HG02973 (cell line): ENCODE results near the gene ZNF76.
"Not testable (repeated sequence)": the region's sequence is repeated elsewhere in the genome, so short reads cannot be mapped to it uniquely, and the experiment has no call there.

Source experiments
- ATAC-seq: cut with Tn5 transposase; IDR thresholded peaks from one replicate; pipeline ENCODE4 v1.9.1; 2021; ENCODE audit warnings: moderate library complexity; ENCODE audit not compliant: unreplicated experiment

The ZNF76 gene

DNA sequence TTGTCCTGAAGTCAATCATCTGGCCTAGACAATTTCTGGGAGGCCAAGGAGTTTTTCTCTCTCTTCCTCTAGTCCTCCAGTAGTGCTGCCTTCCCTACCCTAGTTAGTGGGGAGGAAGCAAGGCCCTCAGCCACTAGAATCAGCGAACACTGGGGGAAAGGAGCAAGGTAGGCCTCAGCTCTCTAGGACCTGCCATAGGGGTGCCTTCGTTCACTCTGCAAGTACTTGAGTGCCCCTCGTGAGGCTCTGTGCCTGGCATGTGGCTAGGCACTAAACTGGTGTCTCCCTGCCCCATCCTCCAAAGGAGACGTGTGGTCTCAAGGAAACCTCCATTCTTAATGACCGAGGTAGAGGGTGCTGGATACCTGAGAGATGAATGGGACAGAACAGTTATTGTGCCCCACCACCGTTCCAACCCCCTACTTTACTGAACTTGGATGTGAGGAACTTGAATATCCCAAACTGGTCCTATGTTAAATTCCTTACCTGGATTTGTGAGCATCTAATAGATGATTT is 39.1 kb downstream of the ZNF76 start:
- no peak for ATAC-seq

DNA sequence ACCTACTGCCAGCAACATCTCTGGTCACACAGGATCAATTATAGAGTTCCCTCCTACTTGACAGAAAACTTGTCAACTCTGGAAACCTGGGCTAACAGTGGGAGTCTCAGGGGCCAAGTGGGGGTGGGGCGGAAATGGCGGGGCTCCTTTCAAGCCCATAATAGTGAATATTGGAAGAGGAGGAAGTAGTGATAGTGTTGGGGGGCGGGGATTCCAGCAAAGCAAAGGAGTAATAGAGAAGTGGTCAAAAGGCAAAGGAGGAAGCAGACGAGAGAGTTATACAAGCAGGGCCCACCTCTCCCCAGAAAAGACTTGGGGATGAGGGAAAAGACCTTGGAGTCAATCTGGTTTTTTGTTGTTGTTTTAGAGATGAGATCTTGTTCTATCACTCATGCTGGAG is 40.1 kb downstream of the ZNF76 start:
- no peak for ATAC-seq

DNA sequence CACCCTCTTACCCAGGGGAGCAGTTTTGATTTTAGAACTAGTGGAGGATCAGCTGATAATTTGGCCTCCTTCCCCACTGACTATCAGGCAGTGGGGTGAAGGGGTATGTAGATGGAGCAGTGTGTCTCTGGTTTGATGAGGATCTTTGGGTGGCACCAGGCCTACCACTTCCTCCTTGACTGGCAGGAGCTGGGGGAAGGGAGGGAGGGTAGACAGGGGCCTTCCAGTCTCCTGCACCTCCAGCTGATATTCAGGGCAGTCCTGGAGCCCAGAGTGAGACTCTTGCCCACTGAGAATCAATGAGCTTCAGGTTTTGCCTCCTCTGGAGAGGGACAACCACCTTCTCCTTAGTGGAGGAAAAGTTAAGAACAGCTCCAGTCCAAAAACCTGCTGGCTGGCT is 41.3 kb downstream of the ZNF76 start:
- ATAC-seq = no peak

DNA sequence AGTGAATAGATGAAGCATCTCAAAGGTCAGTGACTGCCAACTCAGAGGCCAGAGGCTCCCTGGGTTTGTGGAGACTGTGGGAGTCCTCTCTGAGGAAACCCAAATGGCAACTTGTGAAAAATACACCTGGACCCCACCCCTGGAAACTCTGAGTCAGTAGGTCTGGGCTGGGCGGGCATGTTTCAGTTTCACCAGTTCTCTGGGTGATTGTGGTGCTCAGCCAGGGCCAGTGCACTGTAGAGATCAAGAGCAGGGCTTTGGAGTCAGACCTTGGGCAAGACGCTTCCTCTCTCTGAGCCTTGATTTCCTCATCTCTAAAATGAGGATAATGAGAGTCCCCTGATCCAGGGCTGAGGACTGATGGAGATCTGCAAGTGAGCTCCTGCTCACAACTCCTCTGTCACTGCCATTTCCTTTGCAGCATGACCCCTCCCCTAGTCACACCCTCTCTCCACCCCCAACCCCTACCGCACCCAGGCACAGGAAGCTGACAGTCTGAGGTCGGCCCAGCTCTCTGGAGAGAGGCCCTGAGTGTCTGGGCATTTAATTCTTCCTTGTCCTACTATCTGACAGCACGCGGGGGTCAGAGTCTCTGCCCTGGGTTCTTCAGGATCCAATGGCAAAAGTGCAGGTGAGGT is 43.2 kb downstream of the ZNF76 start:
- peak; percentile 64 for ATAC-seq

DNA sequence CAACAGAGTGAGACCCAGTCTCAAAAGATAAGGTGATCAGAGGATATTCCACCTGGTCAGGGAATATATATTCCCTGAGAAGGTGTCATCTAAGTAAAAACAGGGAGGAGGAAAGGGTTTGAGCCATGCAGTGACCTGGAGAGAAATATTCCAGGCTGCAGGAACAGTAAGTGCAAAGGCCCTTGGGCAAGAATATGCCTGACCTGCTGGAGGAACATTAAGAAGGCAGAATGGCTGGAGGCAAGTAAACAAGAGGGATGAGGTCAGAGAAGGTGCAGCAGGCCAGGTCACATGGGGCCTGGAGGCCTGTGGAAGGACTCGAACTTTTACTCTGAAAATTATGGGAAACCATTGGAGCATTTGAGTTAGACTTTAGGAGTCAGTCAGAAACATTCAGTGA is 44.8 kb downstream of the ZNF76 start:
- ATAC-seq = no peak

DNA sequence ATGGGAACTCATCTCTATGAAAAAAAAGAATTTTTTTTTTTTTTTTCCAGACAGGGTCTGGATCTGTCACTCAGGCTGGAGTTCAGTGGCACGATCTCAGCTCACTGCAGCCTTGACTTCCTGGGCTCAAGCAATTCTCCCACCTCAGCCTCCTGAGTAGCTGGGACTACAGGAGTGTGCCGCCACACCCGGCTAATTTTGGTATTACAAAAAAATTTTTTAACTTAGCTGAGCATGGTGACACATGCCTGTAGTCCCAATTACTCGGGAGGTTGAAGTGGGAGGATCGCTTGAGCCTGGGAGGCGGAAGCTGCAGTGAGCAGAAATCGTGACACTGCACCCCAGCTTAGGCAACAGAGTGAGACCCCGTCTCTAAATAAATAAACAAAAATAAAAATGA is 45.6 kb downstream of the ZNF76 start:
- ATAC-seq = no peak

DNA sequence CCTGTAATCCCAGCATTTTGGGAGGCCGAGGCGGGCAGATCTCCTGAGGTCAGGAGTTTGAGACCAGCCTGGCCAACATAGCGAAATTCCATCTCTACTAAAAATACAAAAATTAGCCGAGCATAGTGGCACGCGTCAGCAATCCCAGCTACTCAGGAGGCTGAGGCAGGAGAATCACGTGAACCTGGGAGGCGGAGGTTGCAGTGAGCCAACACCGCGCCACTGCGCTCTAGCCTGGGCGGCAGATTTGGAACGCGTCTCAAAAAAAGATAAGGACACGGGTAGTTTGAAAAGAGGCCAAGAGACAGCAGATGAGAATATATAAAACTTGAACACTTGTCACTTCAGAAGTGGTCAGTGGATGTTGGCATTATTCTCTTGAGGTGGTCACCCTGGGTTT is 47.6 kb downstream of the ZNF76 start:
- ATAC-seq = not testable (repeated sequence)

DNA sequence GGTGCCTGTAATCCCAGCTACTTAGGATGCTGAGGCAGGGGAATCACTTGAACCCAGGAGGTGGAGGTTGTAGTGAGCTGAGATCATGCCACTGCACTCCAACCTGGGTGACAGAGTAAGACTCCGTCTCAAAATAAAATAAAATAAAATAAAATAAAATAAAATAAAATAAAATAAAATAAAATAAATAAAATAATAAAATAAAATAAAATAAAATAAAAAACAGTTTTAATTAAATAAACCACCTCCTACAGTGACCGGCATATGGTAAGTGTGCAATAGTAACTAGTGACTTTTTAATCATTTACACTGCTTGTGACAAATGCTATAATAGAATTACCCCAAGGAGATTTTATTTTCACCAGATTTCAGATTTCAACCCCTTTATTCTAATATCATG is 49.0 kb downstream of the ZNF76 start:
- ATAC-seq = not testable (repeated sequence)

DNA sequence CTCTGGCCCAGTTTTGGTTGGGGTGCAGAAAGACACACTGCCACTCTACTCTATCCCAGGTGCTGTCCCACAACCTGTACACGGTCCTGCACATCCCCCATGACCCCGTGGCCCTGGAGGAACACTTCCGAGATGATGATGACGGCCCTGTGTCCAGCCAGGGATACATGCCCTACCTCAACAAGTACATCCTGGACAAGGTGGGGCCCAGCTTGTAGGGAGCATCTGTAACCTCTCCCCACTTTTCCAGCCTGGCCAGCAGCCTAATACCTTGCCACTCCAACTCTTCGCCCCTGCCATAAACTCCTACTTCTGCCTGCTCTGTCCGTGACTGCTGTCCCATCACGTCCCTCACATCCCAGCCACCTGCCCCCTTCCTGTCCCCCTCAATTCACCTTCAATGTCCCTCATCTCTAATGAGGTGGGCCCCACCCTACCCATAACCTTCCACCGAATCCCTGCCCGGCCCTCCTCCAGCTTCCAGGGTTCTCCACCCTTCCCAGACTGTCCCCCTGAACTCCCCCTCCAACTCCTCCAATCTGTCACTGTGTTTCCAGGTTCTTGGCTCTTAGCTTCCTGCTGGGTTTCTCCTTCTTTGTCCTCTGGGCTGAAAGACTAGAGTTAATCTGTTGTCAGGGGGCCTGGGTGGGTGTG is 50.2 kb downstream of the ZNF76 start:
- no peak for ATAC-seq

DNA sequence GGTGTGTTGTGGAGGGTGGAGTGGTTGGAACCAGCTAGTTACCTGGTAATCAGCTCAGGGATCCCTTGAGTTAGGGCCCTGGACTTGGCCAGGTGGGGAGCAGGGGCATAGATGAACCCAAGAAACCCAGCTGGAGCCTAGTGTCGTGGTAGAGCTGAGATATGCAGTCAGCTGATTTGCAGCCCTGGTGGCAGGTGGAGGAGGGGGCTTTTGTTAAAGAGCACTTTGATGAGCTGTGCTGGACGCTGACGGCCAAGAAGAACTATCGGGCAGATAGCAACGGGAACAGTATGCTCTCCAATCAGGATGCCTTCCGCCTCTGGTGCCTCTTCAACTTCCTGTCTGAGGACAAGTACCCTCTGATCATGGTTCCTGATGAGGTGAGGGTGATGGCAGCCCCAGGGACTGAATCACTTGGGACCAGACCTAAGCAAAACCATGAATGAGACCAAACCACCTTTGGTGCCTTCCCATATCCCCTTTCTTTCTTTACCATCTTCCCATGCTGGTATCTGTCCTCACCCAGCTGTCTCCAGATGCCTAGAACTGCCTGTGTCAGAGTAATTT is 50.8 kb downstream of the ZNF76 start:
- ATAC-seq = no peak

DNA sequence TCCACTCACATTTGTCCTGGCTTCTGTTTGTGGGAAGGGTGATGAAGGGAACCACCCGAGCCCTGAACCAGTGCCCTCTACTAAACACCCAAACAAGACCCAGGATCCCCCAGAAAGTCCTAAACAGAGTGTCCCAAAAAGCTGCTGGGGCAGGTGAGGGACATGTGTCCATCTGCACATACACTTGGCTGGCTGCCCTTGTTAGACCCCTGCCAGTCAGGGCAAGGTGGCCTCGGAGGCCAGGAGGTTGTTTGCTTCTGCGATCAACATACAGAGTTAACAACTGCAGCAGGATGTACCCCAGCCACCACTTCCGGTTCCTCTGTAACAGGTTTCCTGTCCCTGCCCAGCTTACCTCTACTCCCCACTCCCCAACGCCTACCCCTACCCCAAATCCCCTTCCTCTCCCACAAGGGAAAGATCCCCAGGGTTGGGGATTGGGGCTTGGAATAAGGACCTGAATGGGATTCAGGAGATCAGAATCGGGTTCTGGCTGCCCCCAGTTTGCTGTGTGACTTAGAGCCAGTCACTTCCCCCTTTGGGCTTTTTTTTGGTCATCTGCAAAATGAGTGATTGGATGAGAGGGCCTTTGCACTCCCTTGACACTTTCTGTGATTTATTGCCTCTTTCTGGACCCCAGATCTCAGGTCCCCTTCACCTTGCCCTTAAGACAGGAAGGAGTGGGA is 52.0 kb downstream of the ZNF76 start:
- no peak for ATAC-seq

DNA sequence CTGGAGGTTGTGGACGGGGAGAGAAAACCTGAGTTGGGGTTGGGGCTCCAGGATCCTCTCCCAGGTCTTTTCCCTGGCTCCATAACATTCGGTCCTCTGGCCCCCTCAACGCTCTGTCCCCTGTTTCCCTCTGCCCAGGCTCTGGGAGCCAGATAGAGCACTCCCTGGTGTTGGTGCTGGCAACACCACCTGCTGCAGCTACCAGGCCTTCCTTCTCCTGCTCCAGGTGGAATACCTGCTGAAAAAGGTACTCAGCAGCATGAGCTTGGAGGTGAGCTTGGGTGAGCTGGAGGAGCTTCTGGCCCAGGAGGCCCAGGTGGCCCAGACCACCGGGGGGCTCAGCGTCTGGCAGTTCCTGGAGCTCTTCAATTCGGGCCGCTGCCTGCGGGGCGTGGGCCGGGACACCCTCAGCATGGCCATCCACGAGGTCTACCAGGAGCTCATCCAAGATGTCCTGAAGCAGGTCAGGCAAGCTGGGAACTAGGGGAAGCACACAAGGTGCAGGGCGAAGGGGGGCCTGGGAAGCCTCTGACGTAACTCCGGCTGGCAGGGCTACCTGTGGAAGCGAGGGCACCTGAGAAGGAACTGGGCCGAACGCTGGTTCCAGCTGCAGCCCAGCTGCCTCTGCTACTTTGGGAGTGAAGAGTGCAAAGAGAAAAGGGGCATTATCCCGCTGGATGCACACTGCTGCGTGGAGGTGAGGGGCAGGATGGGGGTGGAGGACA is 52.7 kb downstream of the ZNF76 start:
- ATAC-seq = no peak

DNA sequence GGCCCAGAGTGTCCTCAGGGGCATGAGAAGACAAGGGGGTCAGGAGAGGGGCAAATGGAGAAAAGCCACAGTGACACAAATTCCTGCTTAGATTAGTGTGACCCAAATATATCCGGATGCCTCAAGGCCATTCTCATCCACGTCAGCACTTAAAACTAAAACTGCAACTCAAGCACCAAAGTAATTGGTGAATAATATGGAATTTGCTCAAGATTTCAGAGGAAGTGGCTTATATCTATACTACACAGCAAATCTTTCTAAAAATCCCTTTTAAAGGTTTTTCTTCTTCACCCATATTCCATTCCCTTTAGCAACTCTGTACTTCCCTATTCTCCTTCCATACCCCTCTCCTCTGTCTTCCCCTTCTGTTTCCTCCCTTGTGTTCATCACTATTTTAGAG is 53.3 kb downstream of the ZNF76 start:
- ATAC-seq = no peak

DNA sequence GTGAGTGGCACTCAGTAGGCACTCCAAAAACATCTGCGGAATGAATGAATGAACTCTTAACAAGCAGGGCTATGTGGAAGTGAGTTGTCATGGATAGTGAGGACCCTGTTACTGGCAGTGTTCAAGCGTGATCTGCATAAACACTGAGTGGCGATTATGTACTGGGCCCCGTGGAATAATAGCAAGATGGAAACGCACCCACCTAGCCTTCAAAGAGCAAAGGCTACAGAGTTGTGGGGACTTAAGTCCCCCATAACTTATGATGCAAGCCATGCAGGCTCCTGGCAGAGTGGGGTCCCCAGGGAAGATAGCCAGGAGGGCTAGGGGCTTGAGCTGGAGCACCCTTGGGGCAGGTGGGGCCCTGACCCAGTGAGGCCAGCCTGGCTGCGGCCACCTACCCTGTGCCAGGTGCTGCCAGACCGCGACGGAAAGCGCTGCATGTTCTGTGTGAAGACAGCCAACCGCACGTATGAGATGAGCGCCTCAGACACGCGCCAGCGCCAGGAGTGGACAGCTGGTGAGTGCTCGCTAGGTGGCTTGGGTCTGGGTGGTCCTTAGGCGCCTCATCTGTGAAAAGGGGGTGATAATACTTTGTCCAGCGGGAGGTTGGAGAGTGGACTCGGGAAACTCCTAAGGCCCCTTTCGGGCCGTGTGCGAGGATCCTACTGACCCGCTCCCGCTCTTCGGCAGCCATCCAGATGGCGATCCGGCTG is 58.1 kb downstream of the ZNF76 start:
- ATAC-seq = no peak

DNA sequence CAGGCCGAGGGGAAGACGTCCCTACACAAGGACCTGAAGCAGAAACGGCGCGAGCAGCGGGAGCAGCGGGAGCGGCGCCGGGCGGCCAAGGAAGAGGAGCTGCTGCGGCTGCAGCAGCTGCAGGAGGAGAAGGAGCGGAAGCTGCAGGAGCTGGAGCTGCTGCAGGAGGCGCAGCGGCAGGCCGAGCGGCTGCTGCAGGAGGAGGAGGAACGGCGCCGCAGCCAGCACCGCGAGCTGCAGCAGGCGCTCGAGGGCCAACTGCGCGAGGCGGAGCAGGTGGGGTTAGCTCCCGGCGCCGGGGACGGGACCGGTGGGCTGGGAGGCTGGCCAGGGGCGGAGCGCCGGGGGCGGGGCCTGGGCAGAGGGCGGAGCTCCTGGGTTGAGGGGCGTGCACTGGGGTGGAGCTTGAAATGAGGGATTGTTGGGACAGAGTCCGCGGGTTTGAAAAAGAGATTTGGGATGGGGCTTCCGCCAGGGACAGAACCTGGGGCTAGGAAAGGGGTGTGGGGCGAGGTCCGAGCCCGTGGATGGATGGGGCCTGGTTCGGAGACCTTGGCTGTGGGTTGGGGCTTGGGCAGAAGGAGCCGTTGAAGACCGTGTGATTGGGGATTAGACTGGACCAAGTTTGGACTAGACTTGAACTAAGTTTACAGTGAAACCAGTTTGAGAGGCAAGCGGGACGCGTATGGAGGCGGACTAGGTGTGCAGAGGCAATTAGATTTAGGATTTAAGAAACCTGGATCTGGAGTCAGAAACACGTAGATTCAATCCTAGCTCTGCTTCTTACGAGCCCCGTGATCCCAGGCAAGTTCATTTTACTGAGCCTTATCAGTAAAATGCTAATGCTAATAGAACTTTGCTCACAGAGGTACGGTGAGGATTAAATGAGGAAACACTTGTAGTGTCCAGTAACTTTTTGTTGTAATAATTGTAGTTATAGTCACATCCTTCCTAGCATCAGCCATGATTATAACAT is 58.9 kb downstream of the ZNF76 start:
- no peak for ATAC-seq

DNA sequence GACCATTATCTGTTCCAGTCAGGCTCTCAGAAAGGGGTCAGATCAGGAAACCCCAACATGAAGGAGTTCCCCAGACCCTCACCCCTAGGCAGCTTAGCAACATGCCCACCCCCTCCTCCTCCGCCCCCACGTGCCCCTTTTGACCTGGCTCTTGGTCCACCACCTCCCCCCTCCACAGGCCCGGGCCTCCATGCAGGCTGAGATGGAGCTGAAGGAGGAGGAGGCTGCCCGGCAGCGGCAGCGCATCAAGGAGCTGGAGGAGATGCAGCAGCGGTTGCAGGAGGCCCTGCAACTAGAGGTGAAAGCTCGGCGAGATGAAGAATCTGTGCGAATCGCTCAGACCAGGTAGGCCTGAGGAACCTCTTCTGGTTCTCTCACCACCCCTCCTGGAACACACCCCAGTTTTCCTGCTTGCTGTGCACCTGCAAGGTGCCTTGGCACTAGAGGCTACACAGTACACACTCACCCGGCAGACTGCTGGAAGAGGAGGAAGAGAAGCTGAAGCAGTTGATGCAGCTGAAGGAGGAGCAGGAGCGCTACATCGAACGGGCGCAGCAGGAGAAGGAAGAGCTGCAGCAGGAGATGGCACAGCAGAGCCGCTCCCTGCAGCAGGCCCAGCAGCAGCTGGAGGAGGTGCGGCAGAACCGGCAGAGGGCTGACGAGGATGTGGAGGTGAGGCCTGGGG is 60.0 kb downstream of the ZNF76 start:
- no peak for ATAC-seq

DNA sequence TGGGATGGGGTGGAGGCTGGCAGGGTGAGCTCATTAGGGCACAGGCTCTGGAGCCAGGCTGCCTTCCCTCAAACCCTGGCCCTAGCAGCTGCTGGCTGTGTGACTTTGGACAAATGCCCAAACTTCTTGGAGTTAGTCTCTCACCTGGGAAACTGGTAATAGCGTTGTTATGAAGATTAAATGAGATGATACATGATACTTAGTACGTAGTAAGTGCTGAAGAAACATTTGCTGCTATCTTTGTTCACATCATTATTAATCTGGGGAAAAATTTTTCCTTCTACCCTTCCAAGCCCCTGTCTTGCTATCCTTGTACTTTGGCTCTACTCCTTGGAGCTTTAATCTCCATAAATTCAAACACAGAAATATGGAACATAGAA is 60.5 kb downstream of the ZNF76 start:
- no peak for ATAC-seq

DNA sequence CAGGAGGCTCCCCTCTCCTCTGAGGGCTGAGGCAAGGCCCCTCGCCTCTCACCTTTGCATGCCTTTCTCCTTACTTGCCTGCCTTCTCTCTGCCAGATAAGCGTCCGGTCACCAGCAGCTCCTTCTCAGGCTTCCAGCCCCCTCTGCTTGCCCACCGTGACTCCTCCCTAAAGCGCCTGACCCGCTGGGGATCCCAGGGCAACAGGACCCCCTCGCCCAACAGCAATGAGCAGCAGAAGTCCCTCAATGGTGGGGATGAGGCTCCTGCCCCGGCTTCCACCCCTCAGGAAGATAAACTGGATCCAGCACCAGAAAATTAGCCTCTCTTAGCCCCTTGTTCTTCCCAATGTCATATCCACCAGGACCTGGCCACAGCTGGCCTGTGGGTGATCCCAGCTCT is 61.6 kb downstream of the ZNF76 start:
- no peak for ATAC-seq
